ENCODE data around the gene GALNT1.

The GALNT1 gene

GRCh38 chr18:35585608-35586007, 4.1 kb downstream of the GALNT1 start:
- no peak for TF ChIP-seq CTCF (IDR thresholded peaks at IDR 0.05; ENCODE audit: insufficient read depth, low read length, poor library complexity, severe bottlenecking)
- DNase-seq (ENCODE audit: extremely low read depth, insufficient read length), result no peak
- Histone ChIP-seq H3K4me3 (replicated peaks; ENCODE audit: low read depth, low read length) (no peak overlapping the region), H3K27me3 (replicated peaks; ENCODE audit: control insufficient read depth, insufficient read depth, low read length) (no peaks in the 10 kb centered on the region), H3K36me3 (ENCODE audit: control insufficient read depth, insufficient read depth, low read length) (no peaks in the 10 kb centered on the region; the same call in 1 of the 2 replicates)

GRCh38 chr18:35588122-35588521, 6.6 kb downstream of the GALNT1 start:
- Histone ChIP-seq H3K36me3 (ENCODE audit: control insufficient read depth, insufficient read depth, low read length) (no peaks in the 10 kb centered on the region; the same call in 1 of the 2 replicates), H3K4me3 (replicated peaks; ENCODE audit: low read depth, low read length) (no peak overlapping the region), H3K27me3 (replicated peaks; ENCODE audit: control insufficient read depth, insufficient read depth, low read length) (no peaks in the 10 kb centered on the region)
- no peak for DNase-seq (ENCODE audit: extremely low read depth, insufficient read length)
- no peak for TF ChIP-seq CTCF (IDR thresholded peaks at IDR 0.05; ENCODE audit: insufficient read depth, low read length, poor library complexity, severe bottlenecking)

- no peak overlapping the region for H3K4me3 ChIP-seq (replicated peaks; ENCODE audit: low read depth, low read length)
- H3K36me3 ChIP-seq (ENCODE audit: control insufficient read depth, insufficient read depth, low read length), result no peaks in the 10 kb centered on the region; the same call in 1 of the 2 replicates
- H3K27me3 ChIP-seq (replicated peaks; ENCODE audit: control insufficient read depth, insufficient read depth, low read length), result no peaks in the 10 kb centered on the region
- no peak for DNase-seq (ENCODE audit: extremely low read depth, insufficient read length)
- TF ChIP-seq CTCF (IDR thresholded peaks at IDR 0.05; ENCODE audit: insufficient read depth, low read length, poor library complexity, severe bottlenecking), result peak; percentile 51
Measured at GRCh38 chr18:35588995-35589394, 7.5 kb downstream of the GALNT1 start.

GRCh38 chr18:35589546-35589945, 8.0 kb downstream of the GALNT1 start:
- no peak overlapping the region for H3K4me3 ChIP-seq (replicated peaks; ENCODE audit: low read depth, low read length)
- no peak for DNase-seq (ENCODE audit: extremely low read depth, insufficient read length)
- H3K36me3 ChIP-seq (ENCODE audit: control insufficient read depth, insufficient read depth, low read length), result no peaks in the 10 kb centered on the region; the same call in 1 of the 2 replicates
- H3K27me3 ChIP-seq (replicated peaks; ENCODE audit: control insufficient read depth, insufficient read depth, low read length), result no peaks in the 10 kb centered on the region
- TF ChIP-seq CTCF (IDR thresholded peaks at IDR 0.05; ENCODE audit: insufficient read depth, low read length, poor library complexity, severe bottlenecking), result no peak

- TF ChIP-seq CTCF (IDR thresholded peaks at IDR 0.05; ENCODE audit: insufficient read depth, low read length, poor library complexity, severe bottlenecking), result no peak
- no peaks in the 10 kb centered on the region for H3K27me3 ChIP-seq (replicated peaks; ENCODE audit: control insufficient read depth, insufficient read depth, low read length)
- no peak for DNase-seq (ENCODE audit: extremely low read depth, insufficient read length)
- no peak overlapping the region for H3K4me3 ChIP-seq (replicated peaks; ENCODE audit: low read depth, low read length)
- H3K36me3 ChIP-seq (ENCODE audit: control insufficient read depth, insufficient read depth, low read length), result no peaks in the 10 kb centered on the region
Measured at GRCh38 chr18:35590935-35591334, 9.4 kb downstream of the GALNT1 start.

GRCh38 chr18:35592298-35592697, 10.8 kb downstream of the GALNT1 start:
- DNase-seq (ENCODE audit: extremely low read depth, insufficient read length), result peak; percentile 53
- Histone ChIP-seq H3K27me3 (replicated peaks; ENCODE audit: control insufficient read depth, insufficient read depth, low read length) (no peaks in the 10 kb centered on the region), H3K4me3 (replicated peaks; ENCODE audit: low read depth, low read length) (peak overlapping the region; percentile 30), H3K36me3 (ENCODE audit: control insufficient read depth, insufficient read depth, low read length) (no peaks in the 10 kb centered on the region)
- no peak for TF ChIP-seq CTCF (IDR thresholded peaks at IDR 0.05; ENCODE audit: insufficient read depth, low read length, poor library complexity, severe bottlenecking)
